Astrocyte of the spinal cord (primary cell): Measurements from ENCODE around the gene CTAGE1.

Experiments
- DNase-seq: peaks from one replicate; pipeline ENCODE4 v3.0.0; 2011; ENCODE audit warnings: low read depth, low spot score
- H3K4me3 ChIP-seq: 2 replicates; pipeline ENCODE4 v1.5.1; 2011; ENCODE audit warnings: low read depth, mild to moderate bottlenecking, low read length, moderate library complexity
- CTCF ChIP-seq: IDR thresholded peaks from 2 replicates; pipeline ENCODE4 v1.5.1; 2012; ENCODE audit warnings: low read depth, mild to moderate bottlenecking, low read length, inconsistent platforms
- in situ Hi-C: cut with HindIII; loops from 2 replicates; pipeline ENCODE4 v1.10.0; 2017; ENCODE audit warnings: low sequenced_read_pairs

The CTAGE1 gene

GRCh38 chr18:22434973-22435608 lies 17.4 kb upstream of the CTAGE1 start:
- DNase-seq: peak; percentile 86
- no peak overlapping the region for H3K4me3 ChIP-seq
- in situ Hi-C loops: no loop called here
- no peak for TF ChIP-seq CTCF

GRCh38 chr18:22433956-22434355 lies 16.2 kb upstream of the CTAGE1 start:
- peak; percentile 44 for DNase-seq
- TF ChIP-seq CTCF: no peak
- in situ Hi-C loops: no loop called here
- no peak overlapping the region for H3K4me3 ChIP-seq

- no peak for TF ChIP-seq CTCF
- peak; percentile 87 for DNase-seq
- in situ Hi-C loops: no loop called here
- no peak overlapping the region for H3K4me3 ChIP-seq
Measured at GRCh38 chr18:22432657-22433137, 15.0 kb upstream of the CTAGE1 start.

- TF ChIP-seq CTCF: no peak
- in situ Hi-C loops: no loop called here
- DNase-seq: no peak
- no peak overlapping the region for H3K4me3 ChIP-seq
Measured at GRCh38 chr18:22429564-22429963, 11.8 kb upstream of the CTAGE1 start.

- no peak overlapping the region for H3K4me3 ChIP-seq
- in situ Hi-C loops: no loop called here
- no peak for DNase-seq
- TF ChIP-seq CTCF: no peak
Measured at GRCh38 chr18:22428672-22429071, 11.0 kb upstream of the CTAGE1 start.

- no peak for DNase-seq
- in situ Hi-C loops: no loop called here
- no peak for TF ChIP-seq CTCF
Measured at GRCh38 chr18:22427822-22428549, 10.3 kb upstream of the CTAGE1 start.

More at GRCh38 chr18:22427822-22428549, 10.3 kb upstream of the CTAGE1 start:
- no peak overlapping the region for H3K4me3 ChIP-seq
